Measurements from ENCODE around the gene TKTL1.

DNA sequence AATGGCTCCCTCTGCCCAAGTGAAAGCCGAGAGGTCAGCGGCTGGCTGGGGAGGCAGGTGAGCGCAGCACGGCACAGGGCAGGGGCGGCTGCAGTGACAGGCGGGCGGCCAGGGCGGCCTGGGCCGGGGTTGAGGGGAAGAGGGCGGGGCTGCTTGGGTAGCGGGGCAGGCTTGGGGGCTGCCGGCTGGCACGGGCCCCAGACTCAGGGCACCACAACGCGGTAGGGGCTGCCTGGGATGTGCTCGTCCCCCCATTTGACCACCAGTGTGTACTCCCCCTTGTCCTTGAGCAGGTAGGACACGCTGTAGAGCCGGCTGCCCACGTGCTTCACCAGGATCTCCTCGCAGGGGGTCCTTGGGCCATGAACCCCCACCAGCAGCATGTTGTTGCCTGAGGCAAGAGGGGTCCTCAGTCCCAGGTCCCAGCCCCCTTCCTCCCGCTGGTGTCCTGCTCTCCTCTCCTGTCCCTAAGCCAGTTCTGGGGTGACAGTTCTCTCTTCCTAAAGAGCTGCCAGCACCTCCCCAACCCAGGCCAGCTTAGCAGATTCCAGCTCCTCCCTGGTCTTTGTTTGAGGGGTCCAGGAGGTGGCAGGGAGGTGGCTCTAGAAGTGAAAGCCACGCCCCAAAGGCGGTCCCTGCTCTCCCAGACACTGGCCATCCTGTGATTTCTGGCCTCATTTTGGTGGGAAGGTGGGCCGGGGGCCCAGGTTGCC, 53.2 kb downstream of the TKTL1 start:
- TF ChIP-seq POLR2A (IDR thresholded peaks at IDR 0.05; ENCODE audit: low read length) (no peak), GATA1 (IDR thresholded peaks at IDR 0.05; ENCODE audit: low read depth, low read length) (no peak)
